ENCODE results near the gene C2CD4C. TPM values are rescaled to one million over a fixed set of nuclear protein-coding genes. Genes with fewer than 3 reads are reported as not detected.
A peak's percentile ranks its signal among the peaks of the same experiment; 100 is the strongest.

C2CD4C gene
- total RNA-seq, 6 donors from 2014 or later, result 0.76 to 2.1 (median 1.6) TPM

DNA sequence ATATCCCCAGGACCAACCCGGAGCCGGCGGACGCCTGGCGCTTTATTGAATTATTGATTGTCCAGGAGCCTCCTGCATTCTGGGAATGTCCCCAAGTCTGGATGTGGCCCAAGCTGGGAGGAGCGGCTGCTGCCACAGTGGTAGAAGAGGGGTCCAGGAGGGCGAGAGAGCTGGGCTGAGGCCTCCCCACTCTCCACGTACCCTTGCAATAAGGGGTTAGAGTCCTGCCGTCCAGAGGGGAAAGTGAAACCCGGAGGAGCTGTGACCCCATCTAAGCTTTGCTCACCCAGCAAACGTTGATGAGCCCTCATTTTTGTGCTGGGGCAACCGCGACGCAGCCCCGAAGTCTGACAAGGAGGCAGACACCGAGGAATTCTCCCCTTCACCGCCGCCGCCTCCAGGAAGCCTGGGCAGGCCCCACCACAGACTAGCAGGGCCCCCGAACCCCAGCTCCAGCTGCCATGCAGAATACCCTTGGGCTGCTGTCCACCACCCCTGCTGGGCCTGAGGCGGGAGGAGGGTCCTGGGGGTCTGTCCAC is 1.4 kb upstream of the C2CD4C start:
- H3K4me1 ChIP-seq, result peaks cover 19 to 27% (median 22%) of the 10 kb centered on the region in 4 donors
- ATAC-seq (ENCODE audit: low FRiP score in 2 of 2) (no peak), DNase-seq (peak in 1 of 2 donors; percentile 10)
- H3K27ac ChIP-seq, result no peak overlapping the region
- TF ChIP-seq EP300 (IDR thresholded peaks at IDR 0.05) (no peak), POLR2AphosphoS5 (IDR thresholded peaks at IDR 0.05) (no peak), POLR2A (IDR thresholded peaks at IDR 0.05) (no peak)
- TF ChIP-seq, protein P1, sequence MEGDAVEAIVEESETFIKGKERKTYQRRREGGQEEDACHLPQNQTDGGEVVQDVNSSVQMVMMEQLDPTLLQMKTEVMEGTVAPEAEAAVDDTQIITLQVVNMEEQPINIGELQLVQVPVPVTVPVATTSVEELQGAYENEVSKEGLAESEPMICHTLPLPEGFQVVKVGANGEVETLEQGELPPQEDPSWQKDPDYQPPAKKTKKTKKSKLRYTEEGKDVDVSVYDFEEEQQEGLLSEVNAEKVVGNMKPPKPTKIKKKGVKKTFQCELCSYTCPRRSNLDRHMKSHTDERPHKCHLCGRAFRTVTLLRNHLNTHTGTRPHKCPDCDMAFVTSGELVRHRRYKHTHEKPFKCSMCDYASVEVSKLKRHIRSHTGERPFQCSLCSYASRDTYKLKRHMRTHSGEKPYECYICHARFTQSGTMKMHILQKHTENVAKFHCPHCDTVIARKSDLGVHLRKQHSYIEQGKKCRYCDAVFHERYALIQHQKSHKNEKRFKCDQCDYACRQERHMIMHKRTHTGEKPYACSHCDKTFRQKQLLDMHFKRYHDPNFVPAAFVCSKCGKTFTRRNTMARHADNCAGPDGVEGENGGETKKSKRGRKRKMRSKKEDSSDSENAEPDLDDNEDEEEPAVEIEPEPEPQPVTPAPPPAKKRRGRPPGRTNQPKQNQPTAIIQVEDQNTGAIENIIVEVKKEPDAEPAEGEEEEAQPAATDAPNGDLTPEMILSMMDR (IDR thresholded peaks at IDR 0.05), result no peak
- peaks cover 0 to 27% (median 16%) of the 10 kb centered on the region in 4 donors for H3K27me3 ChIP-seq
- 70 to 72% methylated on average over 12 to 20 of the region's 21 CpGs for WGBS, 2 donors
- no peaks in the 10 kb centered on the region for H3K36me3 ChIP-seq
- H3K4me3 ChIP-seq, result no peak overlapping the region
- H3K9me3 ChIP-seq, result no peaks in the 10 kb centered on the region

DNA sequence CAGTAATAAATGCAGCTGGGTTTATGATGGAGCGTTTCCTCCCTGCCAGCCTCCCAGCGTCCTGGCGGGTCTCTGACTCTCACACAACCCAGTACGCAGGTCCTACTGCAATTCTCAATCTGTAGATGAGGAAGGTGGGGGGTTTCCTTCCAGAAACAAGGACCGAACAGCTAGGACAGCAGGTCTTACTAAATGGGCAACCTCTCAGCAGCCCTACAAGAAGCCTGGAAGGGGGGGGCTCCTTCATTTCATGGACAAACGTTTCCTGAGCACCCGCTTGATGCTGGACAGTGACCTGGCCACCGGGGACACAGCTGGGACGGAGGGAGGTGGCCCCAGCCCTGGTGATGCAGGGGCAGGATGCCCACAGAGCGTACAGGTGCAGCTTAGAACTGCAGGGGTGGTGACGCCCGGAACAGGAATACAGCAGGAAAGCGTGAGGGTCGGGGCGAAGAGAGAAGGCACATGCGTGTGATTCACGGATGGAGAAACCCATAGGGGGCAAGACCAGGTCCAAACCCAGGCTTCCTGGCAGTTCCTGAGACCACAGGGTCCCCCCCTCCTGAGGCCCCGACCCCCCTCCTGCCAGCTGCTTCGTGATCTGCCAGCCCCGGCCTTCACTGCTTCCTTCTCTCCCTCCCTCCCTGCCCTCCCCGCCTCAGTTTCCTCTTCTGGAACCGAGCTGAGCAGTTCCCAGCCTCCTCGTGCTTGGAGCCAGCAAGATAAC is 732 bp upstream of the C2CD4C start:
- H3K4me1 ChIP-seq, result peaks cover 19 to 27% (median 22%) of the 10 kb centered on the region in 4 donors
- peak in 1 of 2 donors; percentile 14 for DNase-seq
- H3K27me3 ChIP-seq, result peaks cover 0 to 27% (median 16%) of the 10 kb centered on the region in 4 donors

DNA sequence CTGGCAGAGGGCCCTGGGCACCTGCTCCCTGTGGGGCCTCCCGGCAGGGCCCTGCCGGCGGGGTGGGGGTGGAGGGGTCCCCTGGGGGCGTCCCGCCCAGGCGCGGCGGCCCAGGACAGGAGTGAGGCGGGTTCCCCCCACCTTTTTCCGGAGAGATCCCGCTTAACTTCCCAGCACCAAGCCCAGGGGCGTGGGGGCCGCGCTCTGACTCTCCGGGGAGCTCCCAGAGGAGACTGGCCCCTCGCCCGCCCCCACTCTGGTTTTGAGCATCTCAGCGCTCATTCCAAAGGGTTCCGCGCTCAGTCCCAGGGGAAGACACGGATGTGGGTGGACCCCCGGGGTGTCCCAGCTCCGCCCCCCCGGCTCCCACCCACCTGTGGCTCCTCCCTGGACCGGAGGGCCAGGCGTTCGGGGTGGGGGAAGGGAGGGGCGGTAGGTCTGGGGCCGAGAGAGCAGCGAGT is 476 bp downstream of the C2CD4C start:
- Histone ChIP-seq H3K27ac (no peak overlapping the region), H3K27me3 (peaks cover 0 to 27% (median 16%) of the 10 kb centered on the region in 4 donors), H3K36me3 (no peaks in the 10 kb centered on the region), H3K4me1 (peaks cover 19 to 27% (median 22%) of the 10 kb centered on the region in 4 donors), H3K4me3 (peak overlapping the region; percentile 3 to 60 (median 46)), H3K9me3 (no peaks in the 10 kb centered on the region)
- TF ChIP-seq, protein P1 (IDR thresholded peaks at IDR 0.05), result no peak
- TF ChIP-seq EP300 (IDR thresholded peaks at IDR 0.05) (no peak), POLR2A (IDR thresholded peaks at IDR 0.05) (no peak), POLR2AphosphoS5 (IDR thresholded peaks at IDR 0.05) (no peak)
- DNase-seq (peak; percentile 20 to 80), ATAC-seq (ENCODE audit: low FRiP score in 2 of 2) (no peak)
- 0 to 3% methylated on average over 1 to 13 of the region's 30 CpGs for WGBS, 2 donors

More for the DNA sequence above, 732 bp upstream of the C2CD4C start:
- Histone ChIP-seq H3K36me3 (no peaks in the 10 kb centered on the region), H3K9me3 (no peaks in the 10 kb centered on the region), H3K27ac (no peak overlapping the region), H3K4me3 (peak overlapping the region; percentile 20 to 60 (median 46))
- no peak for TF ChIP-seq POLR2A (IDR thresholded peaks at IDR 0.05)
- TF ChIP-seq POLR2AphosphoS5 (IDR thresholded peaks at IDR 0.05), result no peak
- TF ChIP-seq, protein P1 (IDR thresholded peaks at IDR 0.05), result no peak
- TF ChIP-seq EP300 (IDR thresholded peaks at IDR 0.05), result no peak
- WGBS, 2 donors, result 7 to 16% methylated on average over 7 to 20 of the region's 23 CpGs
- ATAC-seq (ENCODE audit: low FRiP score in 2 of 2), result peak in 1 of 2 donors; percentile 3

DNA sequence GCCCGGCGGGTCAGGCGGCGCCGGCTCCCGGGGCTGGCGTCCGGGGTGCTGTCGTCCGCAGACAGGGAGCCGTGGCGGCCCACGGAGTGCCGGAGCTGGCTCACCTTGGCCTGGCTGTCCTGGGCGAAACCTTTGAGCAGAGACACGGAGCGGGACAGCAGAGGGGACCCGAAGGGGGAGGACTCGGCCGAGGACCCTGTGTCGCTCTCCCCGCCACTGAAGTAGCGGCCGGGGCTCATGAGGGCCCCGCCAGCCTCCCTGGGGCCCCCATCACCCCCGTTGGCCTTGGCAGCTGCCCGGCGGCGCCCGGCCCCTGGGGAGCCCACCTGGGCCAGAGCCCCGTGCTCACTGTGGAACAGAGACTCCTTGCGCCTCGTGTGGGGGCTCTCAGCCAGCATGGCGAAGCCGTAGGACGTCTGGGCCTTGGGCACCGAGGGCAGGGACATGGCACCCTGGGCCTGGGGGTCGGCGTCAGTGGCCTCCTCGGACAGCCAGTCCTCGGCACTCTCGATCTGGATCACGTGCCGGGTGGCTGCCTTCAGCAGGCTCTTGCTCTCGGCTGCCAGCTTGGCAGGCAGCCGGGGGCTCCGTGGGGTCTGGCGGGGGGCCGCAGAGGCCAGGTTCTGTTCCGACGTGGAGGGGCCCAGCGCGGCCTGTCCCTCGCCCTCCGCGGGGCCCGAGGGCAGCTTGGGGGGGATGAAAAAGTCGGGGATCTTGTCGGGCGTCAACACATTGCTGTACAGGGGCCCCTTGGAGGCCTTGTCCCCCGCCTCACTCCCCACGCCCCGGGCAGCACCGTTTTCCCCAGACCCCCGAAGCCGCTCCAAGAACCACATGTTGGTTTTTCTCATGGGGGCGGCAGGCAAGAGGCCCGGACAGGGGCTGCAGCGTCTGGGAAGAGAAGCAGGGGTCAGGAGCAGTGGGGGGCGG is 1.2 kb downstream of the C2CD4C start:
- Histone ChIP-seq H3K4me3 (peak overlapping the region in 2 of 4 donors; percentile 38 to 60), H3K27ac (no peak overlapping the region), H3K27me3 (peaks cover 0 to 27% (median 16%) of the 10 kb centered on the region in 4 donors), H3K36me3 (no peaks in the 10 kb centered on the region), H3K4me1 (peaks cover 19 to 27% (median 22%) of the 10 kb centered on the region in 4 donors), H3K9me3 (no peaks in the 10 kb centered on the region)
- peak; percentile 12 to 80 for DNase-seq
- WGBS, 2 donors, result 79 to 93% methylated on average over 7 to 56 of the region's 70 CpGs
- TF ChIP-seq POLR2A (IDR thresholded peaks at IDR 0.05) (no peak), EP300 (IDR thresholded peaks at IDR 0.05) (no peak), POLR2AphosphoS5 (IDR thresholded peaks at IDR 0.05) (no peak)
- TF ChIP-seq, protein P1 (IDR thresholded peaks at IDR 0.05), result no peak
- ATAC-seq (ENCODE audit: low FRiP score in 2 of 2), result no peak

All from upper lobe of left lung (tissue), 6 donors.